Fibroblast of lung (primary cell): ENCODE measurements around the gene CDC42EP1. TPM values are rescaled to one million over a fixed set of nuclear protein-coding genes. Genes with fewer than 3 reads are reported as not detected.
"Not testable (repeated sequence)": the region's sequence is repeated elsewhere in the genome, so short reads cannot be mapped to it uniquely, and the experiment has no call there.

Experiments used
- DNase-seq, 2 donors: peaks; one replicate each; pipeline versions ENCODE4 v3.0.0 to v3.0.0-alpha.2; 2010; ENCODE audit warnings: low read depth in 2 of 2
- H2AFZ ChIP-seq: 2 replicates; pipeline ENCODE4 v1.5.1; 2012; ENCODE audit warnings: low read length, control low read depth, inconsistent platforms
- H3K27ac ChIP-seq: 2 replicates; pipeline ENCODE4 v1.5.1; 2011; ENCODE audit warnings: low read length, control low read depth; ENCODE audit not compliant: insufficient read depth
- H3K27me3 ChIP-seq: 2 replicates; pipeline ENCODE4 v1.5.1; 2011; ENCODE audit warnings: mild to moderate bottlenecking, low read length; ENCODE audit not compliant: control insufficient read depth, insufficient read depth
- H3K36me3 ChIP-seq: 2 replicates; pipeline ENCODE4 v1.5.1; 2011; ENCODE audit warnings: low read length; ENCODE audit not compliant: control insufficient read depth, insufficient read depth
- H3K4me1 ChIP-seq: 2 replicates; pipeline ENCODE4 v1.5.1; 2011; ENCODE audit warnings: low read length; ENCODE audit not compliant: control insufficient read depth, insufficient read depth; ENCODE audit errors: extremely low read depth
- H3K4me2 ChIP-seq: 2 replicates; pipeline ENCODE4 v1.5.1; 2011; ENCODE audit warnings: low read length, control low read depth; ENCODE audit not compliant: insufficient read depth; ENCODE audit errors: extremely low read depth
- H3K4me3 ChIP-seq, 4 experiments: fragments of 200-600 bp in 1 of 4; sonication (generic) in 1 of 4; replicated peaks in 1 of 4; 2 replicates each; pipeline ENCODE4 v1.5.1; 2011 to 2016; ENCODE audit warnings: low read length in 4 of 4, low read depth in 3 of 4, mild to moderate bottlenecking in 3 of 4, control low read depth in 2 of 4, inconsistent platforms in 1 of 4, mixed read lengths in 1 of 4; ENCODE audit not compliant: insufficient read depth in 1 of 4; ENCODE audit errors: control extremely low read depth in 1 of 4
- H3K79me2 ChIP-seq: 2 replicates; pipeline ENCODE4 v1.5.1; 2012; ENCODE audit warnings: mild to moderate bottlenecking, low read length, inconsistent platforms; ENCODE audit not compliant: control insufficient read depth, insufficient read depth
- H3K9ac ChIP-seq: 2 replicates; pipeline ENCODE4 v1.5.1; 2011; ENCODE audit warnings: mild to moderate bottlenecking, low read length, control low read depth; ENCODE audit not compliant: insufficient read depth
- H3K9me3 ChIP-seq: 2 replicates; pipeline ENCODE4 v1.5.1; 2012; ENCODE audit warnings: low read depth, low read length; ENCODE audit not compliant: control insufficient read depth, insufficient read depth
- H4K20me1 ChIP-seq: 2 replicates; pipeline ENCODE4 v1.5.1; 2011; ENCODE audit warnings: low read length; ENCODE audit not compliant: control insufficient read depth, insufficient read depth; ENCODE audit errors: extremely low read depth
- EZH2 ChIP-seq: IDR thresholded peaks from 2 replicates; pipeline ENCODE4 v1.5.1; 2012; ENCODE audit warnings: low read length, control low read depth, mild to moderate bottlenecking; ENCODE audit errors: missing control alignments
- polyA plus RNA-seq, 2 donors: library from polyadenylated mRNA; depleted of rRNA in 1 of 2; stranded (reverse) in 1 of 2; unstranded in 1 of 2; fragments of >200 nt; gene quantifications; 2 replicates each; pipeline ENCODE4 v1.2.1, GENCODE V29; 2011 to 2012; ENCODE audit warnings: missing spikeins in 1 of 2
- total RNA-seq: library from RNA; depleted of rRNA; stranded (reverse); fragments of >200 nt; gene quantifications from 2 replicates; pipeline ENCODE4 v1.2.1, GENCODE V29; 2014
- TF ChIP-seq, protein P1 (sequence below), 2 donors: IDR thresholded peaks in 1 of 2; conservative IDR thresholded peaks in 1 of 2; 1 replicate in 1 of 2; 2 replicates in 1 of 2; pipeline ENCODE4 v1.5.1; 2011 to 2012; ENCODE audit warnings: low read length in 2 of 2, control low read depth in 1 of 2, inconsistent platforms in 1 of 2, low read depth in 1 of 2, mild to moderate bottlenecking in 1 of 2

Gene CDC42EP1
- total and polyA plus RNA-seq, 2 donors (not counting 1 experiment from before 2014, with no cell fraction given): 10.4 to 17.2 TPM

DNA sequence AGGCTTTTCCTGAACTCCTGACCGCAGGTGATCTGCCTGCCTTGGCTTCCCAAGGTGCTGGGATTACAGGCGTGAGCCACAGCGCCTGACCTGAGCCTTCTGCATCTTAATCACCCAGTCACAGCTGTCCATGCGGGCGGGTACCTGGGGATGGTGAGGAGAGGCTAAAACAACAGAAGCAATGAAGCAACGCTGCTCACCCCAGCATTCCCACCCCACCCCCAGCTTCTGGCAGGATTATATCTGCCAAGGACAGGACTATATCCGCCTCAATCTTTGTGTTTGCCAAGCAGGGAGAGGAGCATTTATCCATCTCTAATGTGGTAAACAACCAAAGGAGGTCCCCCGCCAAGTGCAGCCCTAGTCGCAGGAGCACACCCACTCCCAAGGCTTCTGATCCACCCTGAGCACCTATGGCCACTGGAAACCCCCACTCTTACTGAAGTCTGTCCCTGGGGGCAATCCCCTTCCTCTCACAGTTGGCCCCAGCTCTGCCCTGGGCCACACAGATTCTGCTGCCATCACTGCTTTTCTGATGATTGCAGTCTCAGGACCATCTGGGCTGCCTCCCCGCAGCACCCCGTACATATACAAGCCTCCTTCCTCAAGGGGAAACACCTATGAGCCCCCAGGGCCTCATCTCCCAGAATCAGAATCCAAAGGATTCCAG, 28.4 kb downstream of the CDC42EP1 start:
- no peaks in the 10 kb centered on the region for H4K20me1 ChIP-seq

DNA sequence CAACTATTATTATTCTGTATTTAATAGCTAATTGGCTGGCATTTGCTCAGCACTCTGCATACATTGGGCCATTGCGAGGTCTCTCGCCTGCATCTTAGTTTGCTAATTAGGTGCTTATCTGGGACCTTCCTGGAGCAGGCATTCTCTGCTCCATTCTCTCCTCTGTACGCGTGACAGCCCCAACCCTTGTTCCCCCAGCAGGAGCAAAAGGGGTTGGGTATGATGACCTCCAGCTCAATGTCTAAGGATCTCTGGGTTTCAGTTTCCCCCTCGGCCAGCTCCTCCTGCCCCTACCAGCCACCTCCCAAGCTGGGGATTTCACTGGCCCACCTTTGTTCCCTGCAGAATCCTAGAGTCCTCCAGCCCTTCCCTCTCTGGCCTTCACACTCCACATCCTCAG, 29.4 kb downstream of the CDC42EP1 start:
- H3K27me3 ChIP-seq: peaks cover 2% of the 10 kb centered on the region
- no peak overlapping the region for H3K9ac ChIP-seq
- no peaks in the 10 kb centered on the region for H3K9me3 ChIP-seq
- no peak for DNase-seq
- peaks cover 8% of the 10 kb centered on the region for H3K4me1 ChIP-seq
- no peak for TF ChIP-seq EZH2
- TF ChIP-seq, protein P1, sequence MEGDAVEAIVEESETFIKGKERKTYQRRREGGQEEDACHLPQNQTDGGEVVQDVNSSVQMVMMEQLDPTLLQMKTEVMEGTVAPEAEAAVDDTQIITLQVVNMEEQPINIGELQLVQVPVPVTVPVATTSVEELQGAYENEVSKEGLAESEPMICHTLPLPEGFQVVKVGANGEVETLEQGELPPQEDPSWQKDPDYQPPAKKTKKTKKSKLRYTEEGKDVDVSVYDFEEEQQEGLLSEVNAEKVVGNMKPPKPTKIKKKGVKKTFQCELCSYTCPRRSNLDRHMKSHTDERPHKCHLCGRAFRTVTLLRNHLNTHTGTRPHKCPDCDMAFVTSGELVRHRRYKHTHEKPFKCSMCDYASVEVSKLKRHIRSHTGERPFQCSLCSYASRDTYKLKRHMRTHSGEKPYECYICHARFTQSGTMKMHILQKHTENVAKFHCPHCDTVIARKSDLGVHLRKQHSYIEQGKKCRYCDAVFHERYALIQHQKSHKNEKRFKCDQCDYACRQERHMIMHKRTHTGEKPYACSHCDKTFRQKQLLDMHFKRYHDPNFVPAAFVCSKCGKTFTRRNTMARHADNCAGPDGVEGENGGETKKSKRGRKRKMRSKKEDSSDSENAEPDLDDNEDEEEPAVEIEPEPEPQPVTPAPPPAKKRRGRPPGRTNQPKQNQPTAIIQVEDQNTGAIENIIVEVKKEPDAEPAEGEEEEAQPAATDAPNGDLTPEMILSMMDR (conservative IDR thresholded peaks at IDR 0.05 in 1 of 2, IDR thresholded peaks at IDR 0.05 in 1 of 2; ENCODE audit: low read depth in 1 of 2, low read length in 2 of 2): no peak
- H2AFZ ChIP-seq: no peak overlapping the region
- no peak overlapping the region for H3K27ac ChIP-seq
- no peak overlapping the region for H3K4me2 ChIP-seq
- H3K79me2 ChIP-seq: no peaks in the 10 kb centered on the region
- no peak overlapping the region for H3K4me3 ChIP-seq
- H4K20me1 ChIP-seq: no peaks in the 10 kb centered on the region
- no peaks in the 10 kb centered on the region for H3K36me3 ChIP-seq

More for the DNA sequence above, 28.4 kb downstream of the CDC42EP1 start:
- Histone ChIP-seq H3K27me3 (peaks cover 2% of the 10 kb centered on the region), H2AFZ (no peak overlapping the region), H3K27ac (no peak overlapping the region), H3K4me2 (no peak overlapping the region), H3K9me3 (no peaks in the 10 kb centered on the region), H3K4me1 (peaks cover 8% of the 10 kb centered on the region), H3K36me3 (no peaks in the 10 kb centered on the region), H3K4me3 (no peak overlapping the region), H3K9ac (no peak overlapping the region), H3K79me2 (no peaks in the 10 kb centered on the region)
- TF ChIP-seq EZH2: no peak
- TF ChIP-seq, protein P1 (conservative IDR thresholded peaks at IDR 0.05 in 1 of 2, IDR thresholded peaks at IDR 0.05 in 1 of 2; ENCODE audit: low read depth in 1 of 2, low read length in 2 of 2): no peak
- no peak for DNase-seq

DNA sequence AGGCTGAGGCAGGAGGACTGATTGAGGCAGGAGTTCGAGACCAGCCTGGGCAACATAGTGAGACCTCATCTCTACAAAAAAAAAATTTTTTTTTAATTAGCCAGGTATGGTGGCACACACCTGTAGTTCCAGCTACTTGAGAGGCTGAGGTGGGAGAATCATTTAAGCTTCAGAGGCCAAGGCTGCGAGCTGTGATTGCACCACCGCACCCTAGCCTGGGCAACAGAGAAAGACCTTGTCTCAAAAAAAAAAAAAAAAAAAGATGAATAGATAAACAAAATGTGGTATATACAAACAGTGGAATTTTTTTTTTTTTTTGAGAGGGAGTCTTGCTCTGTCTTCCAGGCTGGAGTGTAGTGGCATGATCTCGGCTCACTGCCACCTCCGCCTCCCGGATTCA, 30.8 kb downstream of the CDC42EP1 start:
- H3K79me2 ChIP-seq, H3K36me3 ChIP-seq, H3K27ac ChIP-seq, H3K9me3 ChIP-seq, H3K27me3 ChIP-seq, DNase-seq, H3K4me1 ChIP-seq, H3K9ac ChIP-seq, H4K20me1 ChIP-seq, H2AFZ ChIP-seq, H3K4me2 ChIP-seq, H3K4me3 ChIP-seq: not testable (repeated sequence)
